Ammon's horn (tissue), 1 donor: ENCODE results near the gene OLFM1.
"Not testable (repeated sequence)": the region's sequence is repeated elsewhere in the genome, so short reads cannot be mapped to it uniquely, and the experiment has no call there.

Experiments used
- DNase-seq: peaks from one replicate; pipeline ENCODE4 v3.0.0-alpha.2; 2016; ENCODE audit warnings: low spot score

The OLFM1 gene

GRCh38 chr9:135134268-135135022 lies 47.0 kb downstream of the OLFM1 start:
- no peak for DNase-seq

GRCh38 chr9:135135171-135135928 lies 47.9 kb downstream of the OLFM1 start:
- DNase-seq = no peak

GRCh38 chr9:135135929-135136315 lies 48.5 kb downstream of the OLFM1 start:
- DNase-seq = no peak

- no peak for DNase-seq
These were observed 49.0 kb downstream of the OLFM1 start for GRCh38 chr9:135136481-135136880.

- DNase-seq = peak; percentile 85
These were observed 49.7 kb downstream of the OLFM1 start for GRCh38 chr9:135136991-135137832.

- no peak for DNase-seq
These were observed 50.8 kb downstream of the OLFM1 start for GRCh38 chr9:135138078-135138855.

GRCh38 chr9:135139366-135139959 lies 52.0 kb downstream of the OLFM1 start:
- peak; percentile 23 for DNase-seq

- no peak for DNase-seq
These were observed 53.8 kb downstream of the OLFM1 start for GRCh38 chr9:135141183-135141774.

GRCh38 chr9:135144581-135145170 lies 57.2 kb downstream of the OLFM1 start:
- DNase-seq = no peak

GRCh38 chr9:135145312-135145711 lies 57.8 kb downstream of the OLFM1 start:
- no peak for DNase-seq

GRCh38 chr9:135146241-135146640 lies 58.8 kb downstream of the OLFM1 start:
- DNase-seq = no peak

- DNase-seq = peak; percentile 44
These were observed 59.5 kb downstream of the OLFM1 start for GRCh38 chr9:135146766-135147473.

GRCh38 chr9:135147474-135147805 lies 60.0 kb downstream of the OLFM1 start:
- DNase-seq = no peak

GRCh38 chr9:135147938-135148337 lies 60.5 kb downstream of the OLFM1 start:
- no peak for DNase-seq

GRCh38 chr9:135148386-135148785 lies 60.9 kb downstream of the OLFM1 start:
- no peak for DNase-seq

- not testable (repeated sequence) for DNase-seq
These were observed 62.4 kb downstream of the OLFM1 start for GRCh38 chr9:135149901-135150300.

GRCh38 chr9:135150981-135151380 lies 63.5 kb downstream of the OLFM1 start:
- DNase-seq = no peak

GRCh38 chr9:135151757-135152613 lies 64.5 kb downstream of the OLFM1 start:
- DNase-seq = no peak
